HUES48 (cell line): ENCODE data around the gene AKAP1.

Experiments used
- H3K27ac ChIP-seq: one replicate; pipeline ENCODE4 v1.7.0; 2013; ENCODE audit warnings: low read depth, low read length, inconsistent platforms
- H3K27me3 ChIP-seq: 2 replicates; pipeline ENCODE4 v1.6.1; 2013; ENCODE audit warnings: mild to moderate bottlenecking, low read length; ENCODE audit not compliant: control insufficient read depth, insufficient read depth
- H3K36me3 ChIP-seq: 2 replicates; pipeline ENCODE4 v1.6.1; 2013; ENCODE audit warnings: low read length; ENCODE audit not compliant: control insufficient read depth, insufficient read depth
- H3K4me1 ChIP-seq: 2 replicates; pipeline ENCODE4 v1.6.1; 2013; ENCODE audit warnings: mild to moderate bottlenecking, low read length; ENCODE audit not compliant: control insufficient read depth, insufficient read depth
- H3K4me3 ChIP-seq: 2 replicates; pipeline ENCODE4 v1.5.1; 2013; ENCODE audit warnings: mild to moderate bottlenecking, low read depth, low read length
- H3K9ac ChIP-seq: 2 replicates; pipeline ENCODE4 v1.6.1; 2013; ENCODE audit warnings: mild to moderate bottlenecking, low read depth, low read length, moderate library complexity
- H3K9me3 ChIP-seq: 2 replicates; pipeline ENCODE4 v1.6.1; 2013; ENCODE audit warnings: low read length; ENCODE audit not compliant: control insufficient read depth, insufficient read depth

The AKAP1 gene

GRCh38 chr17:57168695-57169094 is 83.6 kb downstream of the AKAP1 start:
- no peaks in the 10 kb centered on the region for H3K27me3 ChIP-seq
- no peaks in the 10 kb centered on the region for H3K36me3 ChIP-seq
- H3K9ac ChIP-seq: no peak overlapping the region
- H3K9me3 ChIP-seq: no peaks in the 10 kb centered on the region
- H3K4me3 ChIP-seq: no peak overlapping the region
- H3K4me1 ChIP-seq: peaks cover 15% of the 10 kb centered on the region; the same call in 1 of the 2 replicates
- no peak overlapping the region for H3K27ac ChIP-seq

- H3K9me3 ChIP-seq: no peaks in the 10 kb centered on the region
- no peaks in the 10 kb centered on the region for H3K36me3 ChIP-seq
- H3K27ac ChIP-seq: no peak overlapping the region
- no peaks in the 10 kb centered on the region for H3K27me3 ChIP-seq
- peaks cover 15% of the 10 kb centered on the region; the same call in 1 of the 2 replicates for H3K4me1 ChIP-seq
- no peak overlapping the region for H3K9ac ChIP-seq
- no peak overlapping the region for H3K4me3 ChIP-seq
Measured at GRCh38 chr17:57170866-57171265, 85.8 kb downstream of the AKAP1 start.
